GM21528 (cell line): ENCODE measurements around the gene PRDM16.

ENCODE experiments used
- ATAC-seq: cut with Tn5 transposase; IDR thresholded peaks from one replicate; pipeline ENCODE4 v1.9.1; 2021; ENCODE audit warnings: mild to moderate bottlenecking, moderate library complexity; ENCODE audit not compliant: unreplicated experiment, low FRiP score

Gene PRDM16

GRCh38 chr1:3136532-3136931 is 67.5 kb downstream of the PRDM16 start:
- ATAC-seq: no peak

- no peak for ATAC-seq
Measured at GRCh38 chr1:3137111-3138100, 68.4 kb downstream of the PRDM16 start.

GRCh38 chr1:3138623-3139151 is 69.7 kb downstream of the PRDM16 start:
- ATAC-seq: no peak

GRCh38 chr1:3139451-3139852 is 70.4 kb downstream of the PRDM16 start:
- ATAC-seq: no peak

GRCh38 chr1:3139871-3140361 is 70.9 kb downstream of the PRDM16 start:
- ATAC-seq: no peak

GRCh38 chr1:3140437-3140836 is 71.4 kb downstream of the PRDM16 start:
- ATAC-seq: no peak

GRCh38 chr1:3141129-3141528 is 72.1 kb downstream of the PRDM16 start:
- ATAC-seq: no peak

- ATAC-seq: no peak
Measured at GRCh38 chr1:3141836-3142235, 72.8 kb downstream of the PRDM16 start.

- ATAC-seq: no peak
Measured at GRCh38 chr1:3142236-3142635, 73.2 kb downstream of the PRDM16 start.

- no peak for ATAC-seq
Measured at GRCh38 chr1:3142751-3143150, 73.7 kb downstream of the PRDM16 start.

GRCh38 chr1:3145532-3146325 is 76.7 kb downstream of the PRDM16 start:
- no peak for ATAC-seq

- no peak for ATAC-seq
Measured at GRCh38 chr1:3146458-3146857, 77.5 kb downstream of the PRDM16 start.

- no peak for ATAC-seq
Measured at GRCh38 chr1:3146907-3147306, 77.9 kb downstream of the PRDM16 start.

GRCh38 chr1:3148171-3148570 is 79.2 kb downstream of the PRDM16 start:
- no peak for ATAC-seq

GRCh38 chr1:3149277-3149676 is 80.3 kb downstream of the PRDM16 start:
- no peak for ATAC-seq

GRCh38 chr1:3151456-3151855 is 82.5 kb downstream of the PRDM16 start:
- no peak for ATAC-seq

GRCh38 chr1:3152143-3152542 is 83.1 kb downstream of the PRDM16 start:
- ATAC-seq: no peak

GRCh38 chr1:3153197-3153596 is 84.2 kb downstream of the PRDM16 start:
- no peak for ATAC-seq

GRCh38 chr1:3153902-3154795 is 85.1 kb downstream of the PRDM16 start:
- no peak for ATAC-seq
